GM12878 (cell line): ENCODE measurements around the gene MAP1LC3B. TPM values are rescaled to one million over a fixed set of nuclear protein-coding genes. Genes with fewer than 3 reads are reported as not detected.

Experiments used
- ATAC-seq: fragments of 200-7000 bp; cut with Tn5 transposase; 3 replicates; pipeline ENCODE4 v1.9.1; 2020; ENCODE audit warnings: mild to moderate bottlenecking, moderate library complexity
- BruUV-seq: library from RNA; stranded (reverse); fragments of 400-500 nt; replicated peaks from 2 replicates; lab custom pipeline; 2021; lab: Mats Ljungman, UMichigan
- CTCF ChIA-PET: fragments of 300-600 bp; sonication (Branson Sonifier 250); formaldehyde crosslinking; extraction: SDS; loops from one replicate; lab custom pipeline; 2021; ENCODE audit warnings: inconsistent platforms; lab: Yijun Ruan, JAX
- POLR2A ChIA-PET: fragments of 350-600 bp; formaldehyde crosslinking; extraction: SDS; loops from one replicate; lab custom pipeline; 2021; ENCODE audit warnings: inconsistent platforms; lab: Charles Lee
- RAD21 ChIA-PET: fragments of 300-600 bp; sonication (Branson Sonifier 250); formaldehyde crosslinking; loops from one replicate; lab custom pipeline; 2023; ENCODE audit warnings: antibody characterized with exemption; ENCODE audit not compliant: unreplicated experiment; lab: Charles Lee
- SMC1A ChIA-PET: fragments of 300-600 bp; sonication (Branson Sonifier 250); formaldehyde crosslinking; loops from one replicate; lab custom pipeline; 2023; ENCODE audit not compliant: unreplicated experiment, uncharacterized antibody; lab: Charles Lee
- DNase-seq: peaks from one replicate; pipeline ENCODE4 v3.0.0-alpha.2; 2011; ENCODE audit warnings: low read depth, low spot score
- FAIRE-seq: peaks from 3 replicates; lab custom pipeline; 2011; peaks lifted over from hg19 to GRCh38; lab: Jason Lieb, UNC
- H2AFZ ChIP-seq: 2 replicates; pipeline ENCODE4 v1.6.0; 2011; ENCODE audit warnings: low read depth, low read length, control low read depth; ENCODE audit not compliant: control insufficient read depth
- H3K27ac ChIP-seq: 2 replicates; pipeline ENCODE4 v1.5.1; 2011; ENCODE audit warnings: control low read depth; ENCODE audit not compliant: control insufficient read depth, insufficient read depth
- H3K27me3 ChIP-seq, 2 experiments: replicated peaks in 1 of 2; 2 replicates each; pipeline versions ENCODE4 v1.6.0 to v1.6.1; 2011; ENCODE audit warnings: low read length in 1 of 2; ENCODE audit not compliant: control insufficient read depth in 2 of 2, insufficient read depth in 2 of 2
- H3K36me3 ChIP-seq, 2 experiments: 2 replicates each; pipeline ENCODE4 v1.5.1; 2011; ENCODE audit warnings: low read length in 1 of 2; ENCODE audit not compliant: control insufficient read depth in 2 of 2, insufficient read depth in 2 of 2
- H3K4me1 ChIP-seq: 2 replicates; pipeline ENCODE4 v1.6.1; 2011; ENCODE audit warnings: mild to moderate bottlenecking, low read length, moderate library complexity, mixed read lengths; ENCODE audit not compliant: control insufficient read depth, insufficient read depth
- H3K4me2 ChIP-seq: 2 replicates; pipeline ENCODE4 v1.6.0; 2011; ENCODE audit warnings: control low read depth; ENCODE audit not compliant: control insufficient read depth, insufficient read depth
- H3K4me3 ChIP-seq: fragments of 200-600 bp; sonication (generic); 2 replicates; pipeline ENCODE4 v1.5.1; 2016
- H3K79me2 ChIP-seq: 2 replicates; pipeline ENCODE4 v1.6.0; 2011; ENCODE audit warnings: low read length; ENCODE audit not compliant: control insufficient read depth, insufficient read depth
- H3K9ac ChIP-seq: 2 replicates; pipeline ENCODE4 v1.8.0; 2011; ENCODE audit warnings: low read length, control low read depth, mixed read lengths; ENCODE audit not compliant: control insufficient read depth, insufficient read depth
- H3K9me3 ChIP-seq: replicated peaks from 3 replicates; pipeline ENCODE4 v1.5.1; 2011; ENCODE audit warnings: mild to moderate bottlenecking, low read length; ENCODE audit not compliant: control insufficient read depth, insufficient read depth
- H4K20me1 ChIP-seq: 2 replicates; pipeline ENCODE4 v1.6.0; 2011; ENCODE audit not compliant: control insufficient read depth, insufficient read depth
- BCL3 ChIP-seq: IDR thresholded peaks from 2 replicates; pipeline ENCODE4 v1.6.1; 2011; ENCODE audit warnings: borderline replicate concordance, low read depth, mild to moderate bottlenecking, moderate library complexity, low read length; ENCODE audit not compliant: insufficient read depth, poor library complexity, severe bottlenecking
- BRCA1 ChIP-seq: IDR thresholded peaks from 2 replicates; pipeline ENCODE4 v1.6.1; 2011; ENCODE audit warnings: low read depth, low read length, improper control_type of control experiment
- CEBPB ChIP-seq, 2 experiments: fragments of 150-350 bp in 1 of 2; IDR thresholded peaks; 2 replicates each; pipeline ENCODE4 v1.6.1; 2012 to 2014; ENCODE audit warnings: low read depth in 2 of 2, low read length in 2 of 2, borderline replicate concordance in 1 of 2, inconsistent platforms in 1 of 2
- MEF2A ChIP-seq: IDR thresholded peaks from 2 replicates; pipeline ENCODE4 v1.6.1; 2011; ENCODE audit warnings: low read depth, mild to moderate bottlenecking, low read length, moderate library complexity; ENCODE audit not compliant: insufficient read depth
- MXI1 ChIP-seq: fragments of 150-350 bp; IDR thresholded peaks from 2 replicates; pipeline ENCODE4 v1.6.1; 2011; ENCODE audit warnings: low read depth, mild to moderate bottlenecking, inconsistent platforms, low read length, improper control_type of control experiment
- RUNX3 ChIP-seq: IDR thresholded peaks from 2 replicates; pipeline ENCODE4 v1.6.1; 2012; ENCODE audit warnings: low read length, inconsistent platforms
- TAF1 ChIP-seq: IDR thresholded peaks from 2 replicates; pipeline ENCODE4 v1.6.1; 2011; ENCODE audit warnings: mild to moderate bottlenecking, low read depth, low read length, borderline replicate concordance
- YBX1 ChIP-seq: fragments of 450-650 bp; IDR thresholded peaks from 2 replicates; pipeline ENCODE4 v1.6.1; 2016; ENCODE audit warnings: antibody characterized with exemption
- ZNF384 ChIP-seq: IDR thresholded peaks from 2 replicates; pipeline ENCODE4 v1.6.1; 2012; ENCODE audit warnings: low read depth, mild to moderate bottlenecking, low read length, improper control_type of control experiment, borderline replicate concordance
- ZNF687 ChIP-seq: fragments of 450-650 bp; IDR thresholded peaks from 2 replicates; pipeline ENCODE4 v1.6.1; 2017; ENCODE audit warnings: mild to moderate bottlenecking, moderate library complexity
- WGBS: methylation state at CpG from one replicate; pipeline ENCODE4 v1.1.6; 2016; ENCODE audit warnings: low lambda C conversion rate; ENCODE audit not compliant: insufficient replicate concordance, insufficient coverage; ENCODE audit errors: missing lambda C conversion rate; 5-methylcytosine and 5-hydroxymethylcytosine counted together
- in situ Hi-C: fragments of 300-500 bp; cut with MboI; formaldehyde crosslinking; loops from 9 replicates; pipeline ENCODE4 v1.14.3; 2018; ENCODE audit warnings: mixed read lengths
- intact Hi-C: fragments of 100-400 bp; cut with micrococcal nuclease; formaldehyde crosslinking; loops from one replicate; pipeline ENCODE4 v1.14.2; 2022; ENCODE audit not compliant: unreplicated experiment
- polyA plus RNA-seq, 11 experiments: library from polyadenylated mRNA; depleted of rRNA in 4 of 11; unstranded in 6 of 11; stranded (reverse) in 5 of 11; fragments of >200 nt; fragmentation: Nextera tagmentation in 4 of 11; fragmentation: Illumina TruSeq in 1 of 11; extraction: Ambion mirVana in 4 of 11; extraction: Trizol in 1 of 11; gene quantifications; 1 replicate in 1 of 11; 2 replicates in 10 of 11; pipeline versions ENCODE4 v1.2.1 to v1.2.3, GENCODE V29; 2011 to 2016; ENCODE audit warnings: inconsistent platforms in 2 of 11, missing spikeins in 2 of 11, low read depth in 1 of 11
- total RNA-seq, 4 experiments: library from RNA; depleted of rRNA in 3 of 4; stranded (reverse); fragments of >200 nt in 3 of 4; fragmentation: Illumina TruSeq in 1 of 4; extraction: Trizol in 1 of 4; gene quantifications; 2 replicates each; pipeline versions ENCODE4 v1.2.1 to v1.2.3, GENCODE V29; 2013 to 2021
- TF ChIP-seq, protein P1 (sequence below): fragments of 450-650 bp; IDR thresholded peaks from 2 replicates; pipeline ENCODE4 v1.6.1; 2014; ENCODE audit warnings: mild to moderate bottlenecking

MAP1LC3B gene
- total and polyA plus RNA-seq, 10 of the 15 experiments (the other 5 are each of a cell fraction or from before 2014, with no cell fraction given), result 6.1 to 42.8 (median 13.7) TPM

DNA sequence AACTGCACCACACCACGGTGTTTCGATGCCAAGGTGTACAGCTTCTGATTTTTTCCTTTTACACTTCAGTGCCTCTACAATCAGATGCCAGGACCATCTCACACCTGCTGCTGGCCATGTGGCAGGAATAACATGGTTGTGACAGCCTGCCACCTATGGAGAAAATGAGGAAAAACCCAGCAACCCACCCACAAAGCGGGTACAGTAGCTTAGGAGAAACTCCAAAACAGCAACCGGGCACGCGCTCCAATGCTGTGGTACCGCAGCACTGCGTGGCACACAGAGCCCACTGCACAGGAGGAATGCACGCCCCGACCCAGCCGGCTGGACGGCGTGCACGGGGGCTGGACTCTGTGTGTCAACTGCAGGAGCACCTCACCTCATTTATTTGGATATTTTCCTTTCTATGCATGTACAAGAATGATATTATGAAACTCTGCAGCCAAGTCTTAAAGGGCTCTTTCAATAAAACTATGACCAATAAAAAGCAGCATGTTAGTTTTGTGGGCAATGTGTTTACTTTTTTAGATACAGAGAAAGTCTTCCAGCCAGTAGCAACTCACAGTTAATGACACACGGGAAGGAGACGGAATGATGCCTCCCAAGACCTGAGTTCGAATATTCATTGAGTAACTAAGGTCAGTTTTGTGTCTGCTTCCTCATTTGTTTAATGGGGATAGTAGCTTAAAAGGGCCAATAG lies 45.9 kb downstream of the MAP1LC3B start (continued):
- TF ChIP-seq ZNF687 (no peak), MXI1 (no peak), BRCA1 (no peak), CEBPB (IDR thresholded peaks at IDR 0.05; ENCODE audit: borderline replicate concordance in 1 of 2, low read depth in 2 of 2, low read length in 2 of 2) (no peak)

DNA sequence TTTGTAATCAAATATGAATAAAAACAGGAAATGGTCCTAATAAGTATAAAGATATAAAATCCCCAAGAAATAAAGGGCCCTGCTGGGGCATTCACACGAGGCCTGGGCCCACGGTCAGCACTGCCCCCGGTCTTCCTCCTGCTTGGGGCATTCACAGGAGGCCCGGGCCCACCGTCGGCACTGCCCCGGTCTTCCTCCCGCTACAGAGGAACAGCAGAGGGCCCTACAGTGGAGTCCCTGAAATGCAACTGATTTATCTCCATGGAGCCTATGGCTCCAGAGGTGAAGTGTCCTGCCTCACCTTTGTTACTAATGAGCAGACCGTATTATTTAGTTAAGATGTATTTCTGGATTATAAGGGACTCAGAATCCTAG lies 46.5 kb downstream of the MAP1LC3B start:
- Histone ChIP-seq H3K36me3 (no peaks in the 10 kb centered on the region), H3K4me3 (no peak overlapping the region), H2AFZ (no peak overlapping the region), H3K27me3 (peaks cover 0 to 4% of the 10 kb centered on the region in 2 experiments; a peak in 3 of 4 replicates), H4K20me1 (no peaks in the 10 kb centered on the region), H3K4me2 (no peak overlapping the region), H3K4me1 (no peaks in the 10 kb centered on the region), H3K9me3 (no peaks in the 10 kb centered on the region; the same call in 2 of the 3 replicates), H3K79me2 (no peaks in the 10 kb centered on the region), H3K9ac (no peak overlapping the region), H3K27ac (no peak overlapping the region)
- in situ Hi-C loops, result no loop called here
- RAD21 ChIA-PET, result no interaction called here
- BruUV-seq, result no TSS peak
- POLR2A ChIA-PET, result no interaction called here
- FAIRE-seq (no peak), ATAC-seq (no peak), DNase-seq (no peak)
- SMC1A ChIA-PET, result no interaction called here
- TF ChIP-seq ZNF384 (no peak), YBX1 (no peak), TAF1 (no peak), MEF2A (no peak), RUNX3 (no peak), BCL3 (no peak)
- TF ChIP-seq, protein P1, sequence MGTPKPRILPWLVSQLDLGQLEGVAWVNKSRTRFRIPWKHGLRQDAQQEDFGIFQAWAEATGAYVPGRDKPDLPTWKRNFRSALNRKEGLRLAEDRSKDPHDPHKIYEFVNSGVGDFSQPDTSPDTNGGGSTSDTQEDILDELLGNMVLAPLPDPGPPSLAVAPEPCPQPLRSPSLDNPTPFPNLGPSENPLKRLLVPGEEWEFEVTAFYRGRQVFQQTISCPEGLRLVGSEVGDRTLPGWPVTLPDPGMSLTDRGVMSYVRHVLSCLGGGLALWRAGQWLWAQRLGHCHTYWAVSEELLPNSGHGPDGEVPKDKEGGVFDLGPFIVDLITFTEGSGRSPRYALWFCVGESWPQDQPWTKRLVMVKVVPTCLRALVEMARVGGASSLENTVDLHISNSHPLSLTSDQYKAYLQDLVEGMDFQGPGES, result no peak
- CTCF ChIA-PET, result no interaction called here
- 58% methylated on average over 9 of the region's 9 CpGs for WGBS
- intact Hi-C loops, result no loop called here
